Brain pericyte (primary cell): ENCODE data around the gene SCML2.
A peak's percentile ranks its signal among the peaks of the same experiment; 100 is the strongest.
"Not testable (repeated sequence)": the region's sequence is repeated elsewhere in the genome, so short reads cannot be mapped to it uniquely, and the experiment has no call there.

Experiments
- DNase-seq: peaks from one replicate; pipeline ENCODE4 v3.0.0-alpha.2; 2012; ENCODE audit warnings: low read depth, low spot score

The SCML2 gene

GRCh38 chrX:18271725-18272124 lies 82.8 kb downstream of the SCML2 start:
- no peak for DNase-seq

GRCh38 chrX:18271309-18271708 lies 83.2 kb downstream of the SCML2 start:
- no peak for DNase-seq

DNA sequence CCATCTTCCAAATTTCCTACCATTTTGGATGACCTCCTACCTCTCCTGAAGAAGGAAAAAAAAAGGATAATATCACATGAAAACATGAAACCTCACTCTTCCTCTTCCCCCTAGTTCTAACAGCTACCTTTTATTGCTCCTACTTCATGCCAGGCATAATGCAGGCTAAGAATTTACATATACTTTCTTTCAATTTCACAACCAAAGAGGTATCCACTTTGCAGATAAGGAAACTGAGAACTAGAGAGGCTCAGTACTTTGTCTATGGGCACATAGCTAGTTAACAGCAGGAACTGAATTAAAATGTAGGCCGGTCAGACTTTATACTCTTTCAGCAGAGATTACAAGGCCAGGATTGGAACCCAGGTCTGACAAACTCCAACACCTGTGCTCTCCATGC lies 99.4 kb downstream of the SCML2 start:
- no peak for DNase-seq

DNA sequence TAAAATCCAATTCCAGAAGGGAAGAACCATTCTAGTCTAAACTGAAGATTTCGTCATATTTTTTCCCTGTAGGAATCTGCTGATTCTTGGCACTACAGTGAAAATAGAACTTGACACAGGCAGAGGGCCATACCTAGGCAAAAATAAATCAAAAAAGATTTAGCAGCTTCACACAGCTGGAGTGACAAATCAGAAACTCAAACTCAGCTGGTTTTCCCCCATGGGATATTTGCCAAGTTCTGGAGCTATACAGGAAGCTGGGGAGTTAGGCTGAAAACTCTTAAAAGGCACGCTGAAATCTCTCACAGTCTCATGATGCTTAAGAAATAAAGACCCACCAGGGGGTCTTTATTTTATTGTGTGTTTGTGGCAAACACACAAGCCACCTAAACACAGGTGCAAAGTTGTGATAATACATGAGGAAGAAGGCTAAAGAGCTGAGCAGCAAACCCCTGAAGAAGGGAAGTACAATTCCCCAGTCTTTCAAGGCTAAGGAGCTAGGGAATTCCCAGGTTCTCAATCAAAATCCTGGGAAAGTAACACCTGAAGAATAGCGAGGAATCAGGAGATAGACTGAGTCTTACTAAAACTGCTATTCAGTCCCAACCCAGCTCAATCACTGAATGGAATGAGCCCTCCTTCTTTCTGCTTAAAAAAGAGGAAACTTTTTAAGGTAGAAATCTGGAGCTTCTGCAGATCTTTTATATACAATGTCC lies 101.7 kb downstream of the SCML2 start:
- DNase-seq = peak; percentile 1

DNA sequence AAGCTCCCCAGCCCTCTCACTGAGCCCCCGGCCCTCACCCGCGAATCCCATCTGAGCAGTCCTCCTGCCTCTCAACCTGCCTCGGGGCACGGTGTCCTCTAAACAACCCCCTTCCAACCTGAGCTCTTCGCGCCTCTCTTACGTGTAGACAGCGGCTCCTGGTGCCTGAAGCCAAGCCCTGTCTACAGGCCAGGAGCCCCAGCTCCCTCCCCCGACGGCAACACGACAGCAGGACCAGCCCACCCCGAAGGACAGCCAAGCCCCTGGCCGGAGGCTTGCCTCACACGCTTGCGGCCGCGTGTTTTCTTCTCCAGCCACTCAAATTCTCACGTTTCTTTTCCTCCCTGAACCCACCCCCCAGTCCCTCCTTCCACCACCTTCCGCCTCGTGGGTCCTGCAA lies 124.8 kb downstream of the SCML2 start:
- not testable (repeated sequence) for DNase-seq

DNA sequence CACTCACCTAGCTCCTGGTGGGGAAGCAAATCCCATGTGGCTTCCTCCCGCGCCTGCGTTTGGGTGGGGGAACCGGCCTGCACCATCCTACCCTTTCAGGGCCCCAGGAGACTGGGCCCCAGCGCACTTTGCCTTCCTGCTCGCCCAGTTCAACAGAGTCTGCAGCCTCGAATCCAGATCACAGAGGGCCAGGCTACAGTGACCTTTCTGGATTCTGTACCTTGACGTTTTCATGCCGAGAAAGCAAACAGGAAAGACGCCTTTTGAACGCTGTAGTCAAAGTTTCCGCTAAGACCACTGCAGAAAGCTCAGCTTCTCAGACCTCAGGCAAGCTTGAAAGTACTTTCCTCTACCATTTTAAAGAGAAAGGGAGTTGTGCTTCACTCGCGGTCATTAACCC lies 126.4 kb downstream of the SCML2 start:
- DNase-seq = no peak

- DNase-seq = no peak
Measured at GRCh38 chrX:18227458-18227857, 127.0 kb downstream of the SCML2 start.

DNA sequence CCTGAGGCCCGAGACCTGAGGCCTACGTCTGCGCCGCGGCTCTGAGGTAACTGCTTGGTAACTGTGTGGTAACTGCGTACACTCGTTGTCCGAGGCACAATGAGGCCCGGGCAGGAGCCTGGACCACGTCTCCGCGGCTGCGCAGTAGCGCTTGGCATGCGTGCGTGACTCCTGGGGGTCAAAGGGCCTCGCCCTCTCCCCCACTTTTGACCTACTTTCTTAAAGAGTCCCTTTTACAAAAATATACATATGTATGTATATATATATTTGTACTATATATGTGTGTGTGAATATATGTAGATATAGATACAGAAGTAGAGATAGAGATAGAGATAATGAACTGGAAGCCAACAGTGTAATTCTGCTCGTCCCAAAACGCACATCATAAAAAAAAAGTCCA lies 133.7 kb downstream of the SCML2 start, which contains the start of gene BEND2:
Gene BEND2 (minus strand): TSS at position 101 of the 400 bp plus-strand sequence. CDS start 136 bp downstream, outside the sequence.
- no peak for DNase-seq

GRCh38 chrX:18210470-18210869 lies 144.0 kb downstream of the SCML2 start:
- no peak for DNase-seq

DNA sequence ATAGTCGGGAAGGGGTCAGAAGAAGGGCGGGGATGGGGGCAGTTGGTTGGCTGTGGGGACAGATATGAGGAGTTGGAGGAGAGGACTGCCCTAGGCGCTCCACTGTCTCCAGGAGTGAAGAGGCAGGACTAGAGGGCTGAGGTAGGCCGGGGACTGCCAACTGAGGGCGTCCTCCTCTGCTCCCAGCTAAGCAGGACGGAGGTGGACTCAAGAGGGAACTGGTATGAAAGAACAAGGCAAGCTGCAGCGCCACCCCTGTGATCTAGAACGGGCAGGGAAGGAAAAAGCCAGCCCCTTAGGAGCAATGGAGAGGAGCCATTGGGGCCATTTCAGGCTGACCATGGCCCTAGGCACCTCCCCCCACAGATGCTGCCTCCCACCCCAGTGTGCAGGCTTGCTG lies 147.8 kb downstream of the SCML2 start:
- no peak for DNase-seq

GRCh38 chrX:18203631-18204030 lies 150.9 kb downstream of the SCML2 start:
- no peak for DNase-seq

DNA sequence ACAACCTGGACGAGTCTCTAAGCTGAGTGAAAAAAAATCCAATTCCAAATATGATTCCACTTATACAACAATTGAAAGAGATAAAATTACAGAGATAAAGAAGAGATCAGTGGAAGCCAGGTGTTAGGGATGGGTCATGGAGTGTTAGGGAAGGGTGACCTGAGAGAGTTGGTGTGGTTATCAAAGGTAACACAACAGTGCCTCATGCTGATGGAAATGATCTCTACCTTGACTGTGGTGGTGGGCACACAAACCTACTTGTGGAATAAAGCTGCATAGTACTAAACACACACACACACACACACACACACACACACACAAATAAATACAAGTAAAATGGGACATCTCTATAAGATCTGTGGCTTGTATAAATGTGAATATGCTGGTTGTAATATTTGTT lies 159.8 kb downstream of the SCML2 start:
- DNase-seq = no peak
